Calu3 (cell line): ENCODE measurements around the gene SORCS3. TPM values are rescaled to one million over a fixed set of nuclear protein-coding genes. Genes with fewer than 3 reads are reported as not detected.

Experiments
- BruUV-seq: library from RNA; stranded (reverse); fragments of 400-500 nt; replicated peaks from 2 replicates; lab custom pipeline; 2021; lab: Mats Ljungman, UMichigan
- CTCF ChIA-PET: fragments of 300-600 bp; sonication (Branson Sonifier 250); formaldehyde crosslinking; loops from one replicate; lab custom pipeline; 2022; ENCODE audit warnings: antibody characterized with exemption; lab: Charles Lee
- DNase-seq: peaks from one replicate; pipeline ENCODE4 v3.0.0; 2022
- H3K27ac Mint-ChIP-seq: one replicate; pipeline ENCODE4 v1.8.0; 2022; ENCODE audit warnings: mixed read lengths; ENCODE audit not compliant: unreplicated experiment
- H3K27me3 Mint-ChIP-seq: one replicate; pipeline ENCODE4 v1.8.0; 2022; ENCODE audit warnings: mixed read lengths; ENCODE audit not compliant: unreplicated experiment
- H3K36me3 Mint-ChIP-seq: one replicate; pipeline ENCODE4 v1.8.0; 2022; ENCODE audit warnings: mild to moderate bottlenecking, moderate library complexity, mixed read lengths; ENCODE audit not compliant: insufficient read depth, unreplicated experiment
- H3K4me1 Mint-ChIP-seq: one replicate; pipeline ENCODE4 v1.8.0; 2022; ENCODE audit warnings: mild to moderate bottlenecking, low read depth, mixed read lengths; ENCODE audit not compliant: unreplicated experiment
- H3K4me3 Mint-ChIP-seq: one replicate; pipeline ENCODE4 v1.8.0; 2022; ENCODE audit warnings: mild to moderate bottlenecking, low read depth, moderate library complexity, mixed read lengths; ENCODE audit not compliant: unreplicated experiment
- H3K9me3 Mint-ChIP-seq: one replicate; pipeline ENCODE4 v1.8.0; 2022; ENCODE audit warnings: low read depth, mixed read lengths; ENCODE audit not compliant: unreplicated experiment
- CTCF ChIP-seq: fragments of 200-600 bp; IDR thresholded peaks from one replicate; pipeline ENCODE4 v1.8.0; 2022; ENCODE audit warnings: antibody characterized with exemption; ENCODE audit not compliant: unreplicated experiment
- intact Hi-C: fragments of 100-400 bp; cut with micrococcal nuclease; formaldehyde crosslinking; loops from one replicate; pipeline ENCODE4 v1.10.0; 2022; ENCODE audit not compliant: unreplicated experiment
- total RNA-seq: library from RNA; stranded (reverse); gene quantifications from 2 replicates; pipeline ENCODE4 v1.2.3, GENCODE V29; 2022

SORCS3 gene
- total RNA-seq, 1 experiment from 2014 or later, result not detected

GRCh38 chr10:104767282-104767681 is 126.2 kb downstream of the SORCS3 start:
- Mint-ChIP-seq H3K36me3 (no peaks in the 10 kb centered on the region), H3K27ac (no peak overlapping the region), H3K27me3 (peaks cover 55% of the 10 kb centered on the region), H3K4me1 (no peaks in the 10 kb centered on the region), H3K9me3 (no peaks in the 10 kb centered on the region), H3K4me3 (no peak overlapping the region)
- no TSS peak for BruUV-seq
- no peak for DNase-seq
- intact Hi-C loops, result loop anchor here (1.0 kb wide), 1 partner anchor 158 kb away; no protein-coding TSS in a partner anchor
- TF ChIP-seq CTCF, result no peak
- CTCF ChIA-PET, result interaction anchor here (1.3 kb wide), 2 partner anchors 157 to 159 kb away, joined by 3 to 5 read pairs; no protein-coding TSS in a partner anchor

DNA sequence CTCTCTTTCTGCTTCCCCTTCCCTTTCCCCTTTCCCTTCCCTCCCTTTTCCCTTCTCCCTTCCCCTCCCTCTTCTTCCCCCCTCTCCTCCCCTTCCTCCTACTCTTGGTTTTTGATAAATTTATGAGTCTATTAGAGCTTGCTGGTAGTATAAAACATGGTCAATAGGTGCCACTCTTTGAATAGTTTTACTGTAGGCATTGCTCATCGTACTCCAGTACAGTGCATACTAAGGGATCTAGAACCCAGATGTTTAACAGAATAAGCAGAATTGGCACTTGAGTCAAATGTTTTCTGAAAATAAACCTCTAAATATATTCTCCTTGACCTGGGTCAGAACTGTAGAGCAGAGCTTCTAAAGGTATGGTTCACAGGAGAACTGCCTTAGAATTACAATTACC is 126.7 kb downstream of the SORCS3 start:
- TF ChIP-seq CTCF, result no peak
- DNase-seq, result no peak
- H3K4me1 Mint-ChIP-seq, result no peaks in the 10 kb centered on the region
- BruUV-seq, result no TSS peak
- no peak overlapping the region for H3K27ac Mint-ChIP-seq
- CTCF ChIA-PET, result interaction anchor here (0.6 to 1.3 kb wide), 4 partner anchors 27 to 280 kb away, joined by 3 to 9 read pairs (median 5); no protein-coding TSS in a partner anchor
- no peaks in the 10 kb centered on the region for H3K36me3 Mint-ChIP-seq
- H3K9me3 Mint-ChIP-seq, result no peaks in the 10 kb centered on the region
- peaks cover 55% of the 10 kb centered on the region for H3K27me3 Mint-ChIP-seq
- no peak overlapping the region for H3K4me3 Mint-ChIP-seq
- intact Hi-C loops, result loop anchor here (1.0 kb wide), 1 partner anchor 158 kb away; no protein-coding TSS in a partner anchor

DNA sequence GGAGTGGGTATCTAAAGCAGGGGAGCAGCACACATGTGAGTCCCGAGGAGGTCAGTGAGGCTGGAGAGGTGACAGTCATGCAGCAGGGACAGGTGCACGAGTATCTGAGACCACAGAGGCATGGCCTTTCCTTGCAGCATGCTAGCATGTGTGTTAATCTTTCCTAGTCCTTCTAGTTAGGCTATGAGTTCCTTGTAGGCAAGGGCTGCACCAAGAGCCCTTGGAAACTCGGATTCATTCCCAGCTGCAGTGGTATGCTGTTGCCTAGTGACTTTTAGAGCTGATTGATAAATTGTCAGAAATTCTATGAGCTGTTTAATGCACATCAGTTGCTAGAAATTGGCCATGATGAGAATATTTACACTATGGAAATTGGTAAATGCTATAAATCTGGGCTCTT is 132.0 kb downstream of the SORCS3 start:
- no peak for TF ChIP-seq CTCF
- BruUV-seq, result no TSS peak
- CTCF ChIA-PET, result no interaction called here
- Mint-ChIP-seq H3K4me3 (no peak overlapping the region), H3K27me3 (peaks cover 49% of the 10 kb centered on the region), H3K36me3 (no peaks in the 10 kb centered on the region), H3K4me1 (no peaks in the 10 kb centered on the region), H3K27ac (no peak overlapping the region), H3K9me3 (no peaks in the 10 kb centered on the region)
- intact Hi-C loops, result no loop called here
- no peak for DNase-seq

DNA sequence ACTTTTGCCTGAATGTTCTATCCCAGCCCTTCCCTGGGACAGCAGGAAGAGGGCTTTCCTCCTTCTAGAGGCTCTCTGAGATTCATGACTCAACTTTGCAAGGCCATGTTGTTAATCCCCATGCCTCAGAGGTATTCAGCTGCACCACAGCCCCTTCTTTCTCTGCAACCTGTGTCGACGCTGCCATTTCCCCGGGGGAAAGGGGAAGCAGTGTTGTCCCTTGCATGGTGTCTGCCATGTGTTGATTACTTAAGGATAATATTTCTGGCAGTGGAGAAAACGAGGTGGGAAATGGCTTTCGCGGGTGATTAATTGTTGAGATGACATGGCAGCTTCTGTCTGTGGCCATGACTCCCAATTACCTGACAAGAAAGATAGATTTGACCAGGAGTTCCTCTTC is 133.1 kb downstream of the SORCS3 start:
- BruUV-seq, result no TSS peak
- H3K27me3 Mint-ChIP-seq, result peaks cover 49% of the 10 kb centered on the region
- intact Hi-C loops, result no loop called here
- no peak overlapping the region for H3K27ac Mint-ChIP-seq
- no peaks in the 10 kb centered on the region for H3K4me1 Mint-ChIP-seq
- no peak for DNase-seq
- CTCF ChIA-PET, result no interaction called here
- no peaks in the 10 kb centered on the region for H3K36me3 Mint-ChIP-seq
- H3K4me3 Mint-ChIP-seq, result no peak overlapping the region
- no peaks in the 10 kb centered on the region for H3K9me3 Mint-ChIP-seq
- TF ChIP-seq CTCF, result no peak
